ENCODE results near the gene DIAPH2. TPM values are rescaled to one million over a fixed set of nuclear protein-coding genes. Genes with fewer than 3 reads are reported as not detected.

The DIAPH2 gene
- total and polyA plus RNA-seq, 9 of the 15 experiments (the other 6 are each of a cell fraction or from before 2014, with no cell fraction given): 0.01 to 0.18 (median 0.07) TPM; not detected in 1

GRCh38 chrX:97481228-97481627, 796.6 kb downstream of the DIAPH2 start:
- BruUV-seq (replicated peaks): no TSS peak
- no peaks in the 10 kb centered on the region for H3K36me3 ChIP-seq (ENCODE audit: control insufficient read depth, insufficient read depth, low read length)
- ChIA-PET POLR2A (no interaction called here), CTCF (ENCODE audit: low intra/inter-chr PET ratio) (no interaction called here)
- TF ChIP-seq MNT (conservative IDR thresholded peaks at IDR 0.05): no peak
- TF ChIP-seq FOXK2 (conservative IDR thresholded peaks at IDR 0.05 in 1 of 2, IDR thresholded peaks at IDR 0.05 in 1 of 2; ENCODE audit: low read depth in 2 of 2): no peak
- TF ChIP-seq ZNF121 (CRISPR knock-in tag; conservative IDR thresholded peaks at IDR 0.05): no peak
- no peak for TF ChIP-seq RBM25 (IDR thresholded peaks at IDR 0.05; ENCODE audit: low read depth, low read length, severe bottlenecking)
- no peak for TF ChIP-seq YY1 (IDR thresholded peaks at IDR 0.05; ENCODE audit: borderline replicate concordance in 1 of 3, control insufficient read depth in 1 of 3, extremely low read depth in 1 of 3, insufficient read depth in 3 of 3, insufficient read length in 1 of 3, insufficient replicate concordance in 2 of 3, low read depth in 1 of 3, low read length in 2 of 3)
- no peak for TF ChIP-seq MEF2A (IDR thresholded peaks at IDR 0.05; ENCODE audit: control insufficient read depth, low read depth, low read length)
- no peak overlapping the region for H3K4me3 ChIP-seq
- H4K20me1 ChIP-seq (replicated peaks; ENCODE audit: control insufficient read depth, insufficient read depth, low read length): no peaks in the 10 kb centered on the region
- no peaks in the 10 kb centered on the region for H3K9me3 ChIP-seq (replicated peaks; ENCODE audit: control insufficient read depth, insufficient read depth, low read depth, low read length)
- no peaks in the 10 kb centered on the region for H3K27me3 ChIP-seq (ENCODE audit: control insufficient read depth in 2 of 2, insufficient read depth in 2 of 2, low read length in 2 of 2)
- 6% methylated on average over 2 of the region's 2 CpGs for WGBS (ENCODE audit: insufficient coverage, low coverage, missing lambda C conversion rate)
- FAIRE-seq: no peak
- in situ Hi-C loops (cut with MboI): no loop called here
- H3K9ac ChIP-seq (ENCODE audit: insufficient read depth in 1 of 2, low read depth in 2 of 2, low read length in 2 of 2): no peak overlapping the region
- no peaks in the 10 kb centered on the region for H3K9me1 ChIP-seq (ENCODE audit: control insufficient read depth, insufficient read depth, low read length)
- no peak for ATAC-seq
- H2AFZ ChIP-seq (ENCODE audit: low read depth, low read length): no peak overlapping the region
- intact Hi-C loops (cut with micrococcal nuclease): no loop called here
- H3K4me2 ChIP-seq (ENCODE audit: insufficient read depth, low read length): no peak overlapping the region
- H3K27ac ChIP-seq (ENCODE audit: extremely low read depth, low read depth, low read length): no peak overlapping the region
- H3K4me1 ChIP-seq (replicated peaks in 1 of 2; ENCODE audit: control insufficient read depth in 2 of 2, insufficient read depth in 2 of 2, low read length in 2 of 2): no peaks in the 10 kb centered on the region
- H3K79me2 ChIP-seq (ENCODE audit: control insufficient read depth, insufficient read depth, low read length): no peaks in the 10 kb centered on the region
- DNase-seq (ENCODE audit: extremely low read depth in 1 of 4, low spot score in 3 of 4): no peak
